NCI-H1436 treated with DMSO at 0.1 percent for 48 hours (cell line): ENCODE measurements around the gene ITGB3BP.
"Not testable (repeated sequence)": the region's sequence is repeated elsewhere in the genome, so short reads cannot be mapped to it uniquely, and the experiment has no call there.

Experiments used
- DNase-seq: peaks from one replicate; lab custom pipeline; 2025; lab: John Stamatoyannopoulos, UW

ITGB3BP gene

DNA sequence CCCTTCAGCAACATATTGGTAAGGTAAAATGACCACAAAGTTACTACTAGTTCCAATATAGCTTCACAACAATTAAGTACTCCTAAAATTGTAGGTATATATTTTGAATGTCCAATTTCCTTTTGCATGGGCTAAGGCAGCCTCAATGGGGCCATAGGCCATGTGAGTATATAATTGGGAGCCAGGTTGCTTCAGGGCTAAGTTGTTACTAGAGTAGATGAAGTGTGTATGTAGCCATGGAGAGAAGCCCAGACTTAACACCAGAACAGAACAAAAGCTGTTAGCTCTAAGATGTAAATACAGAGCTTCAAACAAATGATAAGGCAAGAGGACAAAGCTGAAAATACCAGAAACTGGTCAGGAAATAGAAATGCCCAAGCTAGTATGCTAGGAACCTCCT is 16.2 kb downstream of the ITGB3BP start:
- DNase-seq: no peak

DNA sequence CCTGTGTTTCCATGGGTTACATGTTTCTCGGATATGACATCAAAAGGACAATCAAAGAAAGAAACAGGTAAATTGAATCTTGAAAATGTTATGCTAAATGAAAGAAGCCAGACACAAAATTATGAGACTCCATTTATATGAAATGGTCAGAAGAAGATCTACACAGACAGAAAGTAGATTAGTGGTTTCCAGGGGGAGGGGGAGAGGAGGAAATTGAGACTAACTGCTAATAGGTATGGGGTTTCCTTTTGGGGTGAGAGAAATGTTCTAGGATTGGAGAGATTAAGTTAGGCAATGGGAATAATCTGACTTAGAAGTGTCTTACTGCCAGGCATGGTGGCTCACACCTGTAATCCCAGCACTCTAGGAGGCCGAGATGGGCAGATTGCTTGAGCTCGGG is 21.8 kb downstream of the ITGB3BP start:
- no peak for DNase-seq

DNA sequence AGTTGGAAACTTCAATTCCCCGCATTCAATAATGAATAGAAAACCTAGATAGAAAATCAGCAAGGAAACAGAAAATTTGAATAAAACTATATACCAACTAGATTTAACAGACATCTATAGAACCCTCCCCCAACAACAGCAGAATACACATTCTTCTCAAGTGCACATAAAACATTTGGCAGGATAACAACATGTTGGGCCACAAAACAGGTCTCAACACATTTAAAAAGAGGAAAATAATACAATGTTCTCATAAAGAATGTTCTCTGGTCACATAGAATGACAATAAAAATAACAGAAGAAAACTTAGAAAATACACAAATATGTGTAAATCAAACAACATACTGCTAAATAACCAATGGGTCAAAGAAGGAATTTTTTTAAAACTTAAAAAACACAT is 24.9 kb downstream of the ITGB3BP start:
- DNase-seq: no peak

GRCh38 chr1:63497577-63497976 is 25.4 kb downstream of the ITGB3BP start:
- no peak for DNase-seq

GRCh38 chr1:63487336-63488065 is 35.5 kb downstream of the ITGB3BP start:
- no peak for DNase-seq

DNA sequence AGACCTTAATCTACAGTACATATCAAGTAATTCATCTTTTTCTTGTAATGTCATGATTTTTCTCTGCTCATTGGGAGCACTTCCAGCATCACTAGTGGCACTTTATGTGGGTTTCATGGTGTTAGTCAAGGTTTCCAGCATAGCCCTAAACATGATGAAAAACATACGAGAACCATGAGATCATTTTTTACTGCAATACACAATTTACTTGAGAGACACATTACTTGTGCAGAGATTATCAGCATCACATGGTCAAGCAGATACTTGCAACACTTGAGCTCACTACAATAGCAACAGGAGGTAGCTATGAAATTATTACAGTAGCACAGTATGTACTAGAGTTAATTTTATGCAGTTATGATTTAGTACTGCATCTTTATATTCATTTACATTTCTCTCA is 36.4 kb downstream of the ITGB3BP start:
- no peak for DNase-seq

- DNase-seq: no peak
Measured at GRCh38 chr1:63480057-63480456, 43.0 kb downstream of the ITGB3BP start.

- DNase-seq: no peak
Measured at GRCh38 chr1:63475761-63476160, 47.3 kb downstream of the ITGB3BP start.

GRCh38 chr1:63468683-63469082 is 54.3 kb downstream of the ITGB3BP start:
- DNase-seq: not testable (repeated sequence)

- DNase-seq: no peak
Measured at GRCh38 chr1:63466759-63467158, 56.3 kb downstream of the ITGB3BP start.

GRCh38 chr1:63466181-63466580 is 56.8 kb downstream of the ITGB3BP start:
- no peak for DNase-seq

GRCh38 chr1:63463248-63463647 is 59.8 kb downstream of the ITGB3BP start:
- no peak for DNase-seq

DNA sequence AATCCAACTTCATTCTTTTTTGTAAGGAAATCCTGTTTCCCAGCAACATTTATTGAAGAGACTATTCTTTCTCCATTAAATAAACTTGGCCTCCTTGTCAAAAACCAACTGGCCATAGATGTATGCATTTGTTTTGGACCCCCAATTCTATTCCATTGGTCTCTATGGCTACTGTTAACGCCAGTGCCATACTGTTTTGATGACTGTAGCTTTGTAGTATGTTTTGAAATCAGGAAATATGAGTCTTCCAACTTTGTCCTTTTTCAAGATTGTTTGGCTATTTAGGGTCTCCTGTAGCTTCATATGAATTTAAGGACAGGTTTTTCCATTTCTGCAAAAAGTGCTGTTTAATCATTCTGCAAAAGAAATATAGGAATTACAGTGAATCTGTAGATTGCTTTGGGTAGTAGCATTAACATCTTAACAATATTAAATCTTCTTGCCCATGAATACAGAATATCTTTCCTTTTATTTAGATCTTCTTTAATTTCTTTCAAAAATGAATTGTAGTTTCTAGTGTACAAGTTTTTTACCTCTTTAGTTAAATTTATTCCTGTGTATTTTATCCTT is 61.3 kb downstream of the ITGB3BP start:
- DNase-seq: no peak

- no peak for DNase-seq
Measured at GRCh38 chr1:63458750-63459149, 64.3 kb downstream of the ITGB3BP start.

DNA sequence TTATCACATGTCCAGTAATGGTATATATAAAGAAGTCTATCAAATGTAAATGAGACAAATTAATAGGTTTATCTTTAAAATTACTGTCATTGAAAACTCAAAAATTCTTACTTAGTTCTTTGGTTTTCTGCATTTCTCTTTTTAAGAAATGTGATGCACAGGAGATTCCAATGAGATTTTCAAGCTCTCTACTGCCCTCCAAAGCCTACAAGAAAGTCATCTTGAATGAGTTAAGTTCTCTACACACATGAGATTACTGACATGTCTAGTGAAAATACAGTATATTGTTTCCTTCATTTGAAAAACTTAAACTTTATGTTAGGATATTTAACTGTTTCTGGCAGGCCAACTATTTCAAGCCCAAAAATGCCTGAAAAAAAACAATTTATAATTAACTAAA is 68.8 kb downstream of the ITGB3BP start:
- DNase-seq: no peak

- no peak for DNase-seq
Measured at GRCh38 chr1:63453232-63453631, 69.8 kb downstream of the ITGB3BP start.

GRCh38 chr1:63450416-63450815 is 72.6 kb downstream of the ITGB3BP start:
- no peak for DNase-seq

GRCh38 chr1:63448731-63449246 is 74.2 kb downstream of the ITGB3BP start:
- DNase-seq: no peak

DNA sequence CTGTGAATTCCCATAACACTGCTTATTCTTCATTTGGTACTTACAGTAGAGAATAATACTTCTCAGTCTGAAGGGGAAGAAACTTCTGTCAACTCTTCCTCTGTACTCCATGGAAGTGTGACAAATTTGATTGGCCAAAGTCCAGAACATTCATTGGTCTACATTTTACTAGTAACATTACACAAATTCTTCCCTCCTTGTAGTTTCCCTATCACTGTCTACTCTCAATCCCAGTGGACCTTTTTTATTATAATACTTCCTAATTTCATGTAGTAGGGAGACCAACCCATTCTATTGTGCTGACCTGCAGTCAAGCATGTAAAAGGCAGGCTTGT is 80.9 kb downstream of the ITGB3BP start:
- DNase-seq: no peak

GRCh38 chr1:63435161-63435560 is 87.9 kb downstream of the ITGB3BP start:
- no peak for DNase-seq

DNA sequence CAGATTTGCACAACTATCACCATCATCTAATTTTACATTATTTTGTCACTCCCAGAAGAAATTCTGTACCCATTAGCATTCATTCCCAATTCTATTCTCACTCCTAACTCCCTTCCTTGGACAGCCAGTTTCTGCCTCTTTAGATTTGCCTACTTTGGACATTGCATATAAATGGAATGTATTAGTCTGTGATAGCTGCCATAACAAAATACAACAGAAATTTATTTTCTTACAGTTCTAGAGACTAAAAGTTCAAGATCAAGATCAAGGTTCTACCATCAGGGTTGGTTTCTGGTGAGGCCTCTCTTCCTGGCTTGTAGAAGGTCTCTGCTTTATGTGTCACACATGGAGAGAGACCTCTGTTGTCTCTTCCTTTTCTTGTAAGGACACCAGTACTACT is 93.7 kb downstream of the ITGB3BP start:
- no peak for DNase-seq

- DNase-seq: no peak
Measured at GRCh38 chr1:63428815-63429214, 94.2 kb downstream of the ITGB3BP start.

DNA sequence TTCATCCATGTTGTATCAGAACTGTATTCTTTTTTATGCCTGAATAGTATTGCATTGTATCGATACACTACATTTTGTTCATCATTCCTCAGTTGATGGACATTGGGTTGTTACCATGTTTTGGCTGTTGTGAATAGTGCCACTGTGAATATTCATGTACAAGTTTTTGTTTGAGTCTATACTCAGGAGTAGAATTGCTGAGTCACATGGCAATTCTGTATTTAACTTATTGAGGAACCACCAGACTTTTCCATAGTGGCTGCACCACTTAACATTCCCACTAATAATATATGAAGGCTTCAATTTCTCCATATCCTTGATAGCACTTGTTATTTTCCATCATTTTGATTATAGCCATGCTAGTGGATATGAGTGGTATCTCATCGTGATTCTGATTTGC is 99.4 kb downstream of the ITGB3BP start:
- no peak for DNase-seq

GRCh38 chr1:63420746-63421145 is 102.3 kb downstream of the ITGB3BP start:
- DNase-seq: not testable (repeated sequence)
